SK-N-SH (cell line): Measurements from ENCODE around the gene TUFM. TPM values are rescaled to one million over a fixed set of nuclear protein-coding genes. Genes with fewer than 3 reads are reported as not detected.

Experiments
- CTCF ChIA-PET: fragments of 300-600, 350-600 bp; formaldehyde crosslinking; extraction: SDS; loops from one replicate; lab custom pipeline; 2021; lab: Yijun Ruan, JAX
- POLR2A ChIA-PET: fragments of 350-600 bp; sonication (Branson Sonifier 250); formaldehyde crosslinking; extraction: SDS; loops from one replicate; lab custom pipeline; 2020; ENCODE audit warnings: antibody characterized with exemption, inconsistent platforms; lab: Yijun Ruan, JAX
- DNase-seq: peaks from one replicate; pipeline ENCODE4 v3.0.0; 2012
- H2AFZ ChIP-seq: fragments of 200-600 bp; sonication (generic); 2 replicates; pipeline ENCODE4 v1.8.1; 2016; ENCODE audit warnings: antibody characterized with exemption, mild to moderate bottlenecking, low read depth
- H3F3A ChIP-seq: fragments of 200-600 bp; sonication (generic); replicated peaks from 2 replicates; pipeline ENCODE3; 2016; ENCODE audit warnings: antibody characterized with exemption, mild to moderate bottlenecking; ENCODE audit not compliant: insufficient read depth
- H3K27ac ChIP-seq, 2 experiments: fragments of 200-500 bp in 1 of 2; fragments of 200-600 bp in 1 of 2; sonication (Bioruptor generic) in 1 of 2; sonication (generic), shearing (Covaris generic) in 1 of 2; 2 replicates each; pipeline versions ENCODE4 v1.5.1 to v1.6.1; 2014 to 2016; ENCODE audit warnings: low read depth in 2 of 2, inconsistent platforms in 1 of 2, low read length in 1 of 2, mild to moderate bottlenecking in 1 of 2, mixed read lengths in 1 of 2
- H3K27me3 ChIP-seq: fragments of 200-600 bp; sonication (generic), shearing (Covaris generic); 2 replicates; pipeline ENCODE4 v1.6.1; 2016; ENCODE audit warnings: mixed run types; ENCODE audit not compliant: insufficient read depth
- H3K36me3 ChIP-seq, 2 experiments: fragments of 200-500 bp in 1 of 2; fragments of 200-600 bp in 1 of 2; sonication (Bioruptor generic) in 1 of 2; sonication (generic) in 1 of 2; replicated peaks in 1 of 2; 2 replicates each; pipeline versions ENCODE3 to v1.5.1; 2014 to 2016; ENCODE audit warnings: low read length in 1 of 2, mild to moderate bottlenecking in 1 of 2; ENCODE audit not compliant: insufficient read depth in 2 of 2, control insufficient read depth in 1 of 2
- H3K4me1 ChIP-seq, 2 experiments: fragments of 200-500 bp in 1 of 2; fragments of 200-600 bp in 1 of 2; sonication (Bioruptor generic) in 1 of 2; sonication (generic), shearing (Covaris generic) in 1 of 2; 2 replicates each; pipeline versions ENCODE4 v1.5.1 to v1.6.1; 2014 to 2016; ENCODE audit warnings: low read depth in 1 of 2, low read length in 1 of 2, mixed run types in 1 of 2; ENCODE audit not compliant: insufficient read depth in 2 of 2, control insufficient read depth in 1 of 2
- H3K4me2 ChIP-seq: fragments of 200-600 bp; sonication (generic), shearing (Covaris generic); 2 replicates; pipeline ENCODE4 v1.6.1; 2017; ENCODE audit warnings: mixed run types
- H3K4me3 ChIP-seq, 2 experiments: fragments of 200-500 bp in 1 of 2; fragments of 200-600 bp in 1 of 2; sonication (Bioruptor generic) in 1 of 2; sonication (generic), shearing (Covaris generic) in 1 of 2; 2 replicates each; pipeline versions ENCODE4 v1.5.1 to v1.8.1; 2014 to 2016; ENCODE audit warnings: low read depth in 2 of 2, inconsistent platforms in 1 of 2, low read length in 1 of 2, mild to moderate bottlenecking in 1 of 2, mixed read lengths in 1 of 2, moderate library complexity in 1 of 2
- H3K79me2 ChIP-seq: fragments of 200-600 bp; sonication (generic); 2 replicates; pipeline ENCODE4 v1.8.1; 2017; ENCODE audit warnings: mild to moderate bottlenecking; ENCODE audit not compliant: insufficient read depth
- H3K9ac ChIP-seq: fragments of 200-600 bp; sonication (generic); 2 replicates; pipeline ENCODE4 v1.6.1; 2017; ENCODE audit warnings: mixed run types
- H3K9me2 ChIP-seq: fragments of 200-600 bp; sonication (generic); 2 replicates; pipeline ENCODE4 v1.6.1; 2017; ENCODE audit warnings: mixed run types
- H3K9me3 ChIP-seq: fragments of 200-600 bp; sonication (generic); 2 replicates; pipeline ENCODE4 v1.6.1; 2017; ENCODE audit warnings: mixed run types, mild to moderate bottlenecking, moderate library complexity
- H4K20me1 ChIP-seq: fragments of 200-600 bp; sonication (generic); 2 replicates; pipeline ENCODE4 v1.6.1; 2017; ENCODE audit warnings: mild to moderate bottlenecking, mixed run types; ENCODE audit not compliant: insufficient read depth
- CHD2 ChIP-seq: fragments of 150-350 bp; IDR thresholded peaks from 2 replicates; pipeline ENCODE4 v1.6.1; 2018; ENCODE audit warnings: low read length; ENCODE audit not compliant: partially characterized antibody
- ELF1 ChIP-seq: IDR thresholded peaks from 2 replicates; pipeline ENCODE4 v1.4.0; 2012
- EP300 ChIP-seq, 2 experiments: IDR thresholded peaks; 2 replicates each; pipeline versions ENCODE4 v1.4.0 to v1.6.1; 2012; ENCODE audit warnings: borderline replicate concordance in 1 of 2, low read depth in 1 of 2, low read length in 1 of 2
- EZH2phosphoT487 ChIP-seq: fragments of 200-600 bp; sonication (generic); IDR thresholded peaks from 2 replicates; pipeline ENCODE4 v1.6.1; 2017; ENCODE audit warnings: low read depth, mixed run types, mild to moderate bottlenecking, antibody characterized with exemption, moderate library complexity, borderline replicate concordance
- FOSL2 ChIP-seq: IDR thresholded peaks from 2 replicates; pipeline ENCODE4 v1.4.0; 2012; ENCODE audit warnings: low read depth, mild to moderate bottlenecking, moderate library complexity, borderline replicate concordance
- FOXJ3 ChIP-seq: sonication (generic); formaldehyde crosslinking; IDR thresholded peaks from 2 replicates; pipeline ENCODE4 v1.5.1; 2020; ENCODE audit warnings: mild to moderate bottlenecking, missing genetic modification reagents
- FOXM1 ChIP-seq: IDR thresholded peaks from 2 replicates; pipeline ENCODE4 v1.4.0; 2012; ENCODE audit warnings: low read depth, mild to moderate bottlenecking
- JUND ChIP-seq: IDR thresholded peaks from 2 replicates; pipeline ENCODE4 v1.4.0; 2012
- MEF2A ChIP-seq: IDR thresholded peaks from 2 replicates; pipeline ENCODE4 v1.4.0; 2012; ENCODE audit warnings: low read depth, borderline replicate concordance
- MXI1 ChIP-seq: IDR thresholded peaks from 2 replicates; pipeline ENCODE4 v1.6.1; 2012; ENCODE audit warnings: mild to moderate bottlenecking, low read depth, low read length, improper control_type of control experiment
- NFIC ChIP-seq: IDR thresholded peaks from 2 replicates; pipeline ENCODE4 v1.4.0; 2012; ENCODE audit warnings: borderline replicate concordance
- RAD21 ChIP-seq: IDR thresholded peaks from 2 replicates; pipeline ENCODE4 v1.6.1; 2012; ENCODE audit warnings: mild to moderate bottlenecking, low read length
- RCOR1 ChIP-seq: fragments of 150-350 bp; IDR thresholded peaks from 2 replicates; pipeline ENCODE4 v1.6.1; 2017; ENCODE audit warnings: antibody characterized with exemption, low read length
- RFX5 ChIP-seq: IDR thresholded peaks from 2 replicates; pipeline ENCODE4 v1.6.1; 2012; ENCODE audit warnings: mild to moderate bottlenecking, improper control_type of control experiment, low read length
- RXRA ChIP-seq: IDR thresholded peaks from 2 replicates; pipeline ENCODE4 v1.4.0; 2012; ENCODE audit warnings: low read depth, mild to moderate bottlenecking, borderline replicate concordance
- SIN3A ChIP-seq: IDR thresholded peaks from 2 replicates; pipeline ENCODE4 v1.6.1; 2012; ENCODE audit warnings: low read depth, mild to moderate bottlenecking, low read length, moderate library complexity, borderline replicate concordance
- TEAD4 ChIP-seq: IDR thresholded peaks from 2 replicates; pipeline ENCODE4 v1.4.0; 2012; ENCODE audit warnings: mild to moderate bottlenecking, borderline replicate concordance; ENCODE audit not compliant: insufficient read depth
- USF2 ChIP-seq: fragments of 150-350 bp; IDR thresholded peaks from 2 replicates; pipeline ENCODE4 v1.6.1; 2017; ENCODE audit warnings: antibody characterized with exemption, low read length, low read depth, borderline replicate concordance
- YY1 ChIP-seq: IDR thresholded peaks from 2 replicates; pipeline ENCODE4 v1.4.0; 2012; ENCODE audit warnings: low read depth, mild to moderate bottlenecking
- ZBTB33 ChIP-seq: IDR thresholded peaks from 2 replicates; pipeline ENCODE4 v1.4.0; 2012; ENCODE audit warnings: low read depth, borderline replicate concordance
- WGBS: methylation state at CpG from one replicate; pipeline ENCODE4 v1.1.6; 2017; ENCODE audit warnings: low lambda C conversion rate; 5-methylcytosine and 5-hydroxymethylcytosine counted together
- polyA plus RNA-seq, 3 experiments: library from polyadenylated mRNA; depleted of rRNA; stranded (reverse); fragments of >200 nt; gene quantifications; 2 replicates each; pipeline ENCODE4 v1.2.3, GENCODE V29; 2012
- TF ChIP-seq, protein P1 (sequence below): IDR thresholded peaks from 2 replicates; pipeline ENCODE4 v1.6.1; 2012; ENCODE audit warnings: mild to moderate bottlenecking, low read depth, low read length, moderate library complexity
- TF ChIP-seq, protein P2 (sequence below): fragments of 150-350 bp; IDR thresholded peaks from 2 replicates; pipeline ENCODE4 v1.6.1; 2016; ENCODE audit warnings: mild to moderate bottlenecking, low read depth, low read length
- TF ChIP-seq, protein P3 (sequence below): IDR thresholded peaks from 2 replicates; pipeline ENCODE4 v1.4.0; 2012; ENCODE audit warnings: low read depth, borderline replicate concordance

TUFM gene
- polyA plus RNA-seq, 1 of the 3 experiments (the other 2 are of a cell fraction): 358 TPM

- H3K4me3 ChIP-seq: peak within 1 kb of the TSS; percentile 81 to 90
- peaks cover 33% of the 10 kb centered on the region for H4K20me1 ChIP-seq
- peak within 1 kb of the TSS; percentile 91 to 95 for H3K27ac ChIP-seq
- 0% methylated on average over 23 of the region's 91 CpGs for WGBS
- peak within 1 kb of the TSS; percentile 85 for H3K4me2 ChIP-seq
- no peaks in the 10 kb centered on the region for H3K9me3 ChIP-seq
- H2AFZ ChIP-seq: peak within 1 kb of the TSS; percentile 83
- peak within 1 kb of the TSS; percentile 99 for H3K9ac ChIP-seq
- H3K36me3 ChIP-seq: peaks cover 25 to 36% of the 10 kb centered on the region in 2 experiments
- CTCF ChIA-PET: interaction anchor here (0.6 to 2.7 kb wide), 6 partner anchors 10 to 151 kb away, joined by 3 to 12 read pairs (median 4); partner anchors contain the start of genes SH2B1 and TUFM
- H3K27me3 ChIP-seq: no peaks in the 10 kb centered on the region
- peaks cover 64% of the 10 kb centered on the region for H3K79me2 ChIP-seq
- peaks cover 9 to 13% of the 10 kb centered on the region in 2 experiments; a peak in 3 of 4 replicates for H3K4me1 ChIP-seq
- H3K9me2 ChIP-seq: no peaks in the 10 kb centered on the region
- H3F3A ChIP-seq: peaks cover 5% of the 10 kb centered on the region
- POLR2A ChIA-PET: interaction anchor here (0.6 to 3.8 kb wide), 9 partner anchors 9 to 531 kb away, joined by 3 to 25 read pairs (median 4); partner anchors contain the start of genes NFATC2IP, SBK1, SH2B1 and SPNS1
- peak; percentile 93 for DNase-seq
- TF ChIP-seq EZH2phosphoT487: no peak
- TF ChIP-seq, protein P1, sequence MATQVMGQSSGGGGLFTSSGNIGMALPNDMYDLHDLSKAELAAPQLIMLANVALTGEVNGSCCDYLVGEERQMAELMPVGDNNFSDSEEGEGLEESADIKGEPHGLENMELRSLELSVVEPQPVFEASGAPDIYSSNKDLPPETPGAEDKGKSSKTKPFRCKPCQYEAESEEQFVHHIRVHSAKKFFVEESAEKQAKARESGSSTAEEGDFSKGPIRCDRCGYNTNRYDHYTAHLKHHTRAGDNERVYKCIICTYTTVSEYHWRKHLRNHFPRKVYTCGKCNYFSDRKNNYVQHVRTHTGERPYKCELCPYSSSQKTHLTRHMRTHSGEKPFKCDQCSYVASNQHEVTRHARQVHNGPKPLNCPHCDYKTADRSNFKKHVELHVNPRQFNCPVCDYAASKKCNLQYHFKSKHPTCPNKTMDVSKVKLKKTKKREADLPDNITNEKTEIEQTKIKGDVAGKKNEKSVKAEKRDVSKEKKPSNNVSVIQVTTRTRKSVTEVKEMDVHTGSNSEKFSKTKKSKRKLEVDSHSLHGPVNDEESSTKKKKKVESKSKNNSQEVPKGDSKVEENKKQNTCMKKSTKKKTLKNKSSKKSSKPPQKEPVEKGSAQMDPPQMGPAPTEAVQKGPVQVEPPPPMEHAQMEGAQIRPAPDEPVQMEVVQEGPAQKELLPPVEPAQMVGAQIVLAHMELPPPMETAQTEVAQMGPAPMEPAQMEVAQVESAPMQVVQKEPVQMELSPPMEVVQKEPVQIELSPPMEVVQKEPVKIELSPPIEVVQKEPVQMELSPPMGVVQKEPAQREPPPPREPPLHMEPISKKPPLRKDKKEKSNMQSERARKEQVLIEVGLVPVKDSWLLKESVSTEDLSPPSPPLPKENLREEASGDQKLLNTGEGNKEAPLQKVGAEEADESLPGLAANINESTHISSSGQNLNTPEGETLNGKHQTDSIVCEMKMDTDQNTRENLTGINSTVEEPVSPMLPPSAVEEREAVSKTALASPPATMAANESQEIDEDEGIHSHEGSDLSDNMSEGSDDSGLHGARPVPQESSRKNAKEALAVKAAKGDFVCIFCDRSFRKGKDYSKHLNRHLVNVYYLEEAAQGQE: no peak; the same call in 1 of the 2 replicates
- TF ChIP-seq FOXJ3 (CRISPR knock-in tag): 0 out of 2 replicates have a peak, but pooled peaks have one; percentile 17
- no peak for TF ChIP-seq FOSL2
- 0 out of 2 replicates have a peak, but pooled peaks have one; percentile 35 for TF ChIP-seq YY1
- TF ChIP-seq CHD2: peak; percentile 98
- TF ChIP-seq NFIC: peak; percentile 48; the same call in 1 of the 2 replicates
- peak; percentile 11 to 56; a peak in 2 of 4 replicates for TF ChIP-seq EP300 (IDR thresholded peaks at IDR 0.05; ENCODE audit: borderline replicate concordance in 1 of 2, low read depth in 1 of 2, low read length in 1 of 2)
- TF ChIP-seq ZBTB33: peak; percentile 82; the same call in 1 of the 2 replicates
- TF ChIP-seq, protein P2, sequence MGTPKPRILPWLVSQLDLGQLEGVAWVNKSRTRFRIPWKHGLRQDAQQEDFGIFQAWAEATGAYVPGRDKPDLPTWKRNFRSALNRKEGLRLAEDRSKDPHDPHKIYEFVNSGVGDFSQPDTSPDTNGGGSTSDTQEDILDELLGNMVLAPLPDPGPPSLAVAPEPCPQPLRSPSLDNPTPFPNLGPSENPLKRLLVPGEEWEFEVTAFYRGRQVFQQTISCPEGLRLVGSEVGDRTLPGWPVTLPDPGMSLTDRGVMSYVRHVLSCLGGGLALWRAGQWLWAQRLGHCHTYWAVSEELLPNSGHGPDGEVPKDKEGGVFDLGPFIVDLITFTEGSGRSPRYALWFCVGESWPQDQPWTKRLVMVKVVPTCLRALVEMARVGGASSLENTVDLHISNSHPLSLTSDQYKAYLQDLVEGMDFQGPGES: no peak
- peak; percentile 64; the same call in 1 of the 2 replicates for TF ChIP-seq RFX5
- no peak for TF ChIP-seq FOXM1
- TF ChIP-seq RAD21: no peak
- TF ChIP-seq ELF1: peak; percentile 65; the same call in 1 of the 2 replicates
- TF ChIP-seq JUND: 0 out of 2 replicates have a peak, but pooled peaks have one; percentile 2
- TF ChIP-seq SIN3A: peak; percentile 86; the same call in 1 of the 2 replicates
- TF ChIP-seq, protein P3, sequence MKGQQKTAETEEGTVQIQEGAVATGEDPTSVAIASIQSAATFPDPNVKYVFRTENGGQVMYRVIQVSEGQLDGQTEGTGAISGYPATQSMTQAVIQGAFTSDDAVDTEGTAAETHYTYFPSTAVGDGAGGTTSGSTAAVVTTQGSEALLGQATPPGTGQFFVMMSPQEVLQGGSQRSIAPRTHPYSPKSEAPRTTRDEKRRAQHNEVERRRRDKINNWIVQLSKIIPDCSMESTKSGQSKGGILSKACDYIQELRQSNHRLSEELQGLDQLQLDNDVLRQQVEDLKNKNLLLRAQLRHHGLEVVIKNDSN: no peak
- no peak for TF ChIP-seq MEF2A
- TF ChIP-seq USF2: no peak
- peak; percentile 68 for TF ChIP-seq RCOR1
- peak; percentile 26; the same call in 1 of the 2 replicates for TF ChIP-seq TEAD4
- peak; percentile 93 for TF ChIP-seq MXI1
- no peak for TF ChIP-seq RXRA
Measured at GRCh38 chr16:28822520-28823290, 23.4 kb downstream of the TUFM start, which contains the start of gene ATXN2L. ATXN2L (plus strand) TSS chr16:28822999; CDS start chr16:28823260, 261 bp downstream.
